HepG2 (cell line): Measurements from ENCODE around the gene NAT9. TPM values are rescaled to one million over a fixed set of nuclear protein-coding genes. Genes with fewer than 3 reads are reported as not detected.
A peak's percentile ranks its signal among the peaks of the same experiment; 100 is the strongest.

Source experiments
- AHR ChIP-seq: IDR thresholded peaks from 2 replicates; pipeline ENCODE4 v1.6.1; 2018; ENCODE audit warnings: missing genetic modification reagents, missing compliant biosample characterization
- ATAD3A ChIP-seq: sonication (generic); formaldehyde crosslinking; IDR thresholded peaks from 2 replicates; pipeline ENCODE4 v1.4.0; 2020; ENCODE audit warnings: missing genetic modification reagents
- GFI1 ChIP-seq: sonication (generic); formaldehyde crosslinking; IDR thresholded peaks from 2 replicates; pipeline ENCODE4 v1.5.0; 2020; ENCODE audit warnings: missing genetic modification reagents, mild to moderate bottlenecking, borderline replicate concordance
- GPN1 ChIP-seq: sonication (generic); formaldehyde crosslinking; IDR thresholded peaks from 2 replicates; pipeline ENCODE4 v1.5.1; 2020; ENCODE audit warnings: missing genetic modification reagents, borderline replicate concordance
- HOXA3 ChIP-seq: sonication (generic); formaldehyde crosslinking; IDR thresholded peaks from 2 replicates; pipeline ENCODE4 v1.5.0; 2020; ENCODE audit warnings: missing genetic modification reagents
- NKX3-1 ChIP-seq: sonication (generic); formaldehyde crosslinking; IDR thresholded peaks from 2 replicates; pipeline ENCODE4 v1.5.0; 2020; ENCODE audit warnings: missing genetic modification reagents
- NR2C2 ChIP-seq: sonication (generic); formaldehyde crosslinking; IDR thresholded peaks from 2 replicates; pipeline ENCODE4 v1.4.0; 2020; ENCODE audit warnings: missing genetic modification reagents, mild to moderate bottlenecking, moderate library complexity, borderline replicate concordance
- PLRG1 ChIP-seq: fragments of 450-650 bp; conservative IDR thresholded peaks from 2 replicates; pipeline ENCODE4 v1.6.1; 2016
- RARA ChIP-seq: IDR thresholded peaks from 2 replicates; pipeline ENCODE4 v1.6.1; 2016; ENCODE audit warnings: missing genetic modification reagents, missing compliant biosample characterization
- RXRA ChIP-seq: sonication (generic); formaldehyde crosslinking; IDR thresholded peaks from 2 replicates; pipeline ENCODE4 v1.5.1; 2020; ENCODE audit warnings: missing genetic modification reagents
- SRSF4 ChIP-seq: fragments of 200-400 bp; formaldehyde crosslinking; IDR thresholded peaks from one replicate; pipeline ENCODE4 v1.6.1; 2018; ENCODE audit warnings: mild to moderate bottlenecking, low read depth, low read length, moderate library complexity; ENCODE audit not compliant: poor library complexity, severe bottlenecking
- TAF15 ChIP-seq: fragments of 200-400 bp; formaldehyde crosslinking; IDR thresholded peaks from one replicate; pipeline ENCODE4 v1.6.1; 2018; ENCODE audit warnings: mild to moderate bottlenecking, low read depth, low read length; ENCODE audit not compliant: poor library complexity, severe bottlenecking
- ZFAT ChIP-seq: sonication (generic); formaldehyde crosslinking; conservative IDR thresholded peaks from 2 replicates; pipeline ENCODE4 v1.8.1; 2023; ENCODE audit warnings: missing genetic modification reagents, inconsistent platforms
- ZFP62 ChIP-seq: sonication (generic); formaldehyde crosslinking; IDR thresholded peaks from 2 replicates; pipeline ENCODE4 v1.4.0; 2020; ENCODE audit warnings: missing genetic modification reagents
- ZNF30 ChIP-seq: sonication (generic); formaldehyde crosslinking; IDR thresholded peaks from 2 replicates; pipeline ENCODE4 v1.5.0; 2020; ENCODE audit warnings: mild to moderate bottlenecking, missing genetic modification reagents
- ZNF446 ChIP-seq: sonication (generic); formaldehyde crosslinking; IDR thresholded peaks from 2 replicates; pipeline ENCODE4 v1.5.0; 2020; ENCODE audit warnings: mild to moderate bottlenecking, missing genetic modification reagents
- ZNF484 ChIP-seq: sonication (generic); formaldehyde crosslinking; IDR thresholded peaks from 2 replicates; pipeline ENCODE4 v1.5.1; 2020; ENCODE audit warnings: mild to moderate bottlenecking, low read depth, missing genetic modification reagents, borderline replicate concordance
- ZNF670 ChIP-seq: sonication (generic); formaldehyde crosslinking; IDR thresholded peaks from 2 replicates; pipeline ENCODE4 v1.8.0; 2022; ENCODE audit warnings: mild to moderate bottlenecking, missing genetic modification reagents, borderline replicate concordance
- ZNF672 ChIP-seq: sonication (generic); formaldehyde crosslinking; IDR thresholded peaks from 2 replicates; pipeline ENCODE4 v1.8.1; 2022; ENCODE audit warnings: missing genetic modification reagents
- polyA plus RNA-seq, 8 experiments: library from polyadenylated mRNA; depleted of rRNA in 3 of 8; stranded (reverse) in 7 of 8; unstranded in 1 of 8; fragments of >200 nt; fragmentation: Illumina TruSeq in 4 of 8; extraction: Trizol in 4 of 8; gene quantifications; 2 replicates each; pipeline versions ENCODE4 v1.2.1 to v1.2.3, GENCODE V29; 2011 to 2016; ENCODE audit warnings: low read depth in 4 of 8, missing spikeins in 1 of 8, mixed read lengths in 1 of 8; ENCODE audit not compliant: insufficient read depth in 1 of 8
- total RNA-seq, 5 experiments: library from RNA; depleted of rRNA; stranded (reverse); fragments of >200 nt; fragmentation: Illumina TruSeq; extraction: Trizol; gene quantifications; 2 replicates each; pipeline ENCODE4 v1.2.3, GENCODE V29; 2016; ENCODE audit warnings: low read depth in 1 of 5
- TF ChIP-seq, protein P1 (sequence below): IDR thresholded peaks from 2 replicates; pipeline ENCODE4 v1.4.0; 2020; ENCODE audit warnings: mild to moderate bottlenecking, missing genetic modification reagents
- TF ChIP-seq, protein P2 (sequence below): sonication (generic); formaldehyde crosslinking; IDR thresholded peaks from 2 replicates; pipeline ENCODE4 v1.5.0; 2020; ENCODE audit warnings: missing genetic modification reagents, mild to moderate bottlenecking, borderline replicate concordance
- TF ChIP-seq, protein P3 (sequence below): sonication (generic); formaldehyde crosslinking; IDR thresholded peaks from 2 replicates; pipeline ENCODE4 v1.4.0; 2020; ENCODE audit warnings: mild to moderate bottlenecking, low read depth, missing genetic modification reagents
- TF ChIP-seq, protein P4 (sequence below): sonication (generic); formaldehyde crosslinking; IDR thresholded peaks from 2 replicates; pipeline ENCODE4 v1.5.1; 2020; ENCODE audit warnings: mild to moderate bottlenecking, moderate library complexity, missing genetic modification reagents

Gene NAT9
- total and polyA plus RNA-seq, 2 of the 13 experiments (the other 11 are each of a cell fraction or from before 2014, with no cell fraction given) = 39.7 to 44.2 TPM

DNA sequence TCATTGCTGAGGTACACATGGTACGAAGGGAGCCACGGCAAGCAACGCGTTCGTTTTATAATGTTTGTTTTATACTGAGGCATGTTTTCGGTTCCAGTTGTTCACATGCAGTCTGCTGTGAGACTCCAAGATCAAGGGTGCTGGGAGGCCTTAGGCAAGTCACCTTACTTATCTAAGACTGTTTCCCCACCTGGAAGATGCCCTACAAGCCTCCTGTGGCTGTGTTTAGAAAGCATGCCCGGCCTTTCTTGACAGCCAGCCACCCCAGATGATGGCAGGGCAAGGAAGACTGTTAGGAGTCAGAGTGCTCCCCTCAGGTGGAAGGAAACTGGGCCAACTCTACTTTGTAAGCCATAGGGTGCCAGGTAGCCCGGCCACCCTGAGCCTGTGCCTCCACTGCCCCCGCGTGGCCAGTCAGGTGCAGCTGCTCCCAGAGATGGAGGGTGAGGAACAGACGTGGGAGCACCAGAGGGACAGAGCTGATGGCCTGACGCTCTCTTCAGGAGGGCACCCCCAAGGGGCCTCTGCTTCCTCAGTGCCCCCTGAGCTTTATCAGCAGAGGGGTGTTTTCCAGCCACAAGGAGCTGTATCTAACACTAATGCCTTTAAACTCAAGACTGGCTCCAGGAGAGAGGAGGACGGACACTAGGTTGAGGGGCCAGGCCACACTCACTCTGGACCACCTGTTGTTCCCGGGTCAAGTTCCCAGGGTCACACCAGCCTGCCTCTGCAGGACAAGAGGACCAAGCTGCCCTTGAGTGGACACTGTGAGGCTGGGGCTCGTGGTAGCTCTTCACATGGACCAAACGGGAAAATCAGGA lies 5.4 kb downstream of the NAT9 start (continued):
- TF ChIP-seq, protein P1, sequence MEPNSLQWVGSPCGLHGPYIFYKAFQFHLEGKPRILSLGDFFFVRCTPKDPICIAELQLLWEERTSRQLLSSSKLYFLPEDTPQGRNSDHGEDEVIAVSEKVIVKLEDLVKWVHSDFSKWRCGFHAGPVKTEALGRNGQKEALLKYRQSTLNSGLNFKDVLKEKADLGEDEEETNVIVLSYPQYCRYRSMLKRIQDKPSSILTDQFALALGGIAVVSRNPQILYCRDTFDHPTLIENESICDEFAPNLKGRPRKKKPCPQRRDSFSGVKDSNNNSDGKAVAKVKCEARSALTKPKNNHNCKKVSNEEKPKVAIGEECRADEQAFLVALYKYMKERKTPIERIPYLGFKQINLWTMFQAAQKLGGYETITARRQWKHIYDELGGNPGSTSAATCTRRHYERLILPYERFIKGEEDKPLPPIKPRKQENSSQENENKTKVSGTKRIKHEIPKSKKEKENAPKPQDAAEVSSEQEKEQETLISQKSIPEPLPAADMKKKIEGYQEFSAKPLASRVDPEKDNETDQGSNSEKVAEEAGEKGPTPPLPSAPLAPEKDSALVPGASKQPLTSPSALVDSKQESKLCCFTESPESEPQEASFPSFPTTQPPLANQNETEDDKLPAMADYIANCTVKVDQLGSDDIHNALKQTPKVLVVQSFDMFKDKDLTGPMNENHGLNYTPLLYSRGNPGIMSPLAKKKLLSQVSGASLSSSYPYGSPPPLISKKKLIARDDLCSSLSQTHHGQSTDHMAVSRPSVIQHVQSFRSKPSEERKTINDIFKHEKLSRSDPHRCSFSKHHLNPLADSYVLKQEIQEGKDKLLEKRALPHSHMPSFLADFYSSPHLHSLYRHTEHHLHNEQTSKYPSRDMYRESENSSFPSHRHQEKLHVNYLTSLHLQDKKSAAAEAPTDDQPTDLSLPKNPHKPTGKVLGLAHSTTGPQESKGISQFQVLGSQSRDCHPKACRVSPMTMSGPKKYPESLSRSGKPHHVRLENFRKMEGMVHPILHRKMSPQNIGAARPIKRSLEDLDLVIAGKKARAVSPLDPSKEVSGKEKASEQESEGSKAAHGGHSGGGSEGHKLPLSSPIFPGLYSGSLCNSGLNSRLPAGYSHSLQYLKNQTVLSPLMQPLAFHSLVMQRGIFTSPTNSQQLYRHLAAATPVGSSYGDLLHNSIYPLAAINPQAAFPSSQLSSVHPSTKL (CRISPR knock-in tag) = peak; percentile 32
- peak; percentile 21; the same call in 1 of the 2 replicates for TF ChIP-seq ZNF484 (CRISPR knock-in tag)
- no peak for TF ChIP-seq ZNF670 (CRISPR knock-in tag)
- 0 out of 2 replicates have a peak, but pooled peaks have one; percentile 7 for TF ChIP-seq AHR (CRISPR knock-in tag)
- TF ChIP-seq, protein P2, sequence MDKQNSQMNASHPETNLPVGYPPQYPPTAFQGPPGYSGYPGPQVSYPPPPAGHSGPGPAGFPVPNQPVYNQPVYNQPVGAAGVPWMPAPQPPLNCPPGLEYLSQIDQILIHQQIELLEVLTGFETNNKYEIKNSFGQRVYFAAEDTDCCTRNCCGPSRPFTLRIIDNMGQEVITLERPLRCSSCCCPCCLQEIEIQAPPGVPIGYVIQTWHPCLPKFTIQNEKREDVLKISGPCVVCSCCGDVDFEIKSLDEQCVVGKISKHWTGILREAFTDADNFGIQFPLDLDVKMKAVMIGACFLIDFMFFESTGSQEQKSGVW (CRISPR knock-in tag) = no peak
- peak; percentile 92 for TF ChIP-seq TAF15
- no peak for TF ChIP-seq GPN1
- no peak for TF ChIP-seq ZNF672 (CRISPR knock-in tag)
- no peak for TF ChIP-seq NKX3-1 (CRISPR knock-in tag)
- TF ChIP-seq, protein P3, sequence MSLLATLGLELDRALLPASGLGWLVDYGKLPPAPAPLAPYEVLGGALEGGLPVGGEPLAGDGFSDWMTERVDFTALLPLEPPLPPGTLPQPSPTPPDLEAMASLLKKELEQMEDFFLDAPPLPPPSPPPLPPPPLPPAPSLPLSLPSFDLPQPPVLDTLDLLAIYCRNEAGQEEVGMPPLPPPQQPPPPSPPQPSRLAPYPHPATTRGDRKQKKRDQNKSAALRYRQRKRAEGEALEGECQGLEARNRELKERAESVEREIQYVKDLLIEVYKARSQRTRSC (CRISPR knock-in tag) = no peak
- TF ChIP-seq NR2C2 = no peak
- TF ChIP-seq, protein P4, sequence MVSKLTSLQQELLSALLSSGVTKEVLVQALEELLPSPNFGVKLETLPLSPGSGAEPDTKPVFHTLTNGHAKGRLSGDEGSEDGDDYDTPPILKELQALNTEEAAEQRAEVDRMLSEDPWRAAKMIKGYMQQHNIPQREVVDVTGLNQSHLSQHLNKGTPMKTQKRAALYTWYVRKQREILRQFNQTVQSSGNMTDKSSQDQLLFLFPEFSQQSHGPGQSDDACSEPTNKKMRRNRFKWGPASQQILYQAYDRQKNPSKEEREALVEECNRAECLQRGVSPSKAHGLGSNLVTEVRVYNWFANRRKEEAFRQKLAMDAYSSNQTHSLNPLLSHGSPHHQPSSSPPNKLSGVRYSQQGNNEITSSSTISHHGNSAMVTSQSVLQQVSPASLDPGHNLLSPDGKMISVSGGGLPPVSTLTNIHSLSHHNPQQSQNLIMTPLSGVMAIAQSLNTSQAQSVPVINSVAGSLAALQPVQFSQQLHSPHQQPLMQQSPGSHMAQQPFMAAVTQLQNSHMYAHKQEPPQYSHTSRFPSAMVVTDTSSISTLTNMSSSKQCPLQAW (CRISPR knock-in tag) = no peak; the same call in 1 of the 2 replicates
- TF ChIP-seq ZFP62 (CRISPR knock-in tag) = no peak
- TF ChIP-seq PLRG1 = no peak
- TF ChIP-seq GFI1 (CRISPR knock-in tag) = 0 out of 2 replicates have a peak, but pooled peaks have one; percentile 17
- TF ChIP-seq SRSF4 = no peak
- TF ChIP-seq ATAD3A (CRISPR knock-in tag) = no peak
- TF ChIP-seq ZNF30 (CRISPR knock-in tag) = no peak
- no peak; the same call in 1 of the 2 replicates for TF ChIP-seq HOXA3
- no peak for TF ChIP-seq ZNF446 (CRISPR knock-in tag)
- TF ChIP-seq RARA (CRISPR knock-in tag) = 0 out of 2 replicates have a peak, but pooled peaks have one; percentile 7
- TF ChIP-seq ZFAT = no peak
- peak; percentile 44; the same call in 1 of the 2 replicates for TF ChIP-seq RXRA (CRISPR knock-in tag)
